ENCODE results near the gene EDRF1.
"Not testable (repeated sequence)": the region's sequence is repeated elsewhere in the genome, so short reads cannot be mapped to it uniquely, and the experiment has no call there.

EDRF1 gene

GRCh38 chr10:125709553-125710474 lies 9.7 kb upstream of the EDRF1 start:
- no peak for DNase-seq

GRCh38 chr10:125711110-125711750 lies 8.3 kb upstream of the EDRF1 start:
- DNase-seq: no peak

- DNase-seq: not testable (repeated sequence)
These were observed 4.8 kb upstream of the EDRF1 start for GRCh38 chr10:125714728-125715127.

GRCh38 chr10:125720002-125720382 lies 483 bp downstream of the EDRF1 start:
- no peak for DNase-seq

- no peak for DNase-seq
These were observed 1.5 kb downstream of the EDRF1 start for GRCh38 chr10:125721035-125721434.

GRCh38 chr10:125722811-125723210 lies 3.3 kb downstream of the EDRF1 start:
- DNase-seq: no peak

GRCh38 chr10:125726914-125727313 lies 7.4 kb downstream of the EDRF1 start:
- no peak for DNase-seq

GRCh38 chr10:125727436-125727835 lies 7.9 kb downstream of the EDRF1 start:
- no peak for DNase-seq

GRCh38 chr10:125734148-125734547 lies 14.6 kb downstream of the EDRF1 start:
- no peak for DNase-seq

GRCh38 chr10:125734823-125735222 lies 15.3 kb downstream of the EDRF1 start:
- DNase-seq: no peak

GRCh38 chr10:125738206-125738605 lies 18.7 kb downstream of the EDRF1 start:
- no peak for DNase-seq

- no peak for DNase-seq
These were observed 20.6 kb downstream of the EDRF1 start for GRCh38 chr10:125739994-125740679.

GRCh38 chr10:125742465-125742864 lies 23.0 kb downstream of the EDRF1 start:
- no peak for DNase-seq

- DNase-seq: no peak
These were observed 25.4 kb downstream of the EDRF1 start for GRCh38 chr10:125744909-125745308.

- DNase-seq: no peak
These were observed 27.9 kb downstream of the EDRF1 start for GRCh38 chr10:125747417-125747816.

- DNase-seq: no peak
These were observed 36.7 kb downstream of the EDRF1 start for GRCh38 chr10:125756196-125756595.

- DNase-seq: no peak
These were observed 37.5 kb downstream of the EDRF1 start for GRCh38 chr10:125756853-125757487.

- DNase-seq: no peak
These were observed 38.2 kb downstream of the EDRF1 start for GRCh38 chr10:125757742-125758141.

- no peak for DNase-seq
These were observed 42.5 kb downstream of the EDRF1 start for GRCh38 chr10:125761961-125762360.

- no peak for DNase-seq
These were observed 43.5 kb downstream of the EDRF1 start for GRCh38 chr10:125762692-125763648.

GRCh38 chr10:125765835-125766234 lies 46.3 kb downstream of the EDRF1 start:
- no peak for DNase-seq

GRCh38 chr10:125766511-125766910 lies 47.0 kb downstream of the EDRF1 start:
- no peak for DNase-seq
